NCI-H2081 treated with DMSO at 0.1 percent for 48 hours (cell line): ENCODE results near the gene SHFL.

Source experiments
- DNase-seq: peaks from one replicate; lab custom pipeline; 2025; lab: John Stamatoyannopoulos, UW

SHFL gene

DNA sequence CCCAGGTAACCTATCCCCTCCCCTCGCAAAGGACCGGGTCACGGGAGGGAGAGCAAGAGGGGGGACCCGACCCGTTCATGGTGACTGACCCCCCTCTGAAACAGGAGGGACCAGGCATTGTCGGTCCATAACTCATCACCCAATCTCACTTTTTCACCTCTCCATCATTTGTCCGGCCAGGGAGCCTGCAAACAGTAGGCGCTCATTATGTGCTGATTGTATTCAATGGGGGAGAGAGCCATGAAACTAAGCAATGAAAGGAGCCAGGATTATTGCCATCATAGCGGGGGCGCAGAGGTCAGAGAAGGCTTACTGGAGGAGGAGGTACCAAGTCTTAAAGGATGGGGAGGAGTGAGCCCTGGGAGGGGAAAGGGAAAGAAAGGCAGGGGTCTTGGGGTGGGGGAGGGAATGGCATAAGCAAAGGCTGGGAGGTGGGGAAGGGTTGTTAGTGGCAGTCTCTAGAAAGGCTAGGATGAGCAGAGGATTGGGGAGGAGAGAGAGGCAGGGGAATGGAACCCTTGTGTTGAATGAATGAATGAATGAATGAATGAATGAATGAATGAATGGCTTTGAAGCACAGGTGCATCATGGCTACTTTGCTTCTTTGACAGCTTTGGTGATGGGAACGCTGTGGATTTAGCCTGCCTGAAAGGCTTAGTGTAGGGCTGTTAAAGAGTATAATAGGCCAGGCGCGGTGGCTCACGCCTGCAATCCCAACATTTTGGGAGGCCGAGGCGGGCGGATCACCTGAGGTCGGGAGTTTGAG lies 1.4 kb downstream of the SHFL start:
- no peak for DNase-seq

DNA sequence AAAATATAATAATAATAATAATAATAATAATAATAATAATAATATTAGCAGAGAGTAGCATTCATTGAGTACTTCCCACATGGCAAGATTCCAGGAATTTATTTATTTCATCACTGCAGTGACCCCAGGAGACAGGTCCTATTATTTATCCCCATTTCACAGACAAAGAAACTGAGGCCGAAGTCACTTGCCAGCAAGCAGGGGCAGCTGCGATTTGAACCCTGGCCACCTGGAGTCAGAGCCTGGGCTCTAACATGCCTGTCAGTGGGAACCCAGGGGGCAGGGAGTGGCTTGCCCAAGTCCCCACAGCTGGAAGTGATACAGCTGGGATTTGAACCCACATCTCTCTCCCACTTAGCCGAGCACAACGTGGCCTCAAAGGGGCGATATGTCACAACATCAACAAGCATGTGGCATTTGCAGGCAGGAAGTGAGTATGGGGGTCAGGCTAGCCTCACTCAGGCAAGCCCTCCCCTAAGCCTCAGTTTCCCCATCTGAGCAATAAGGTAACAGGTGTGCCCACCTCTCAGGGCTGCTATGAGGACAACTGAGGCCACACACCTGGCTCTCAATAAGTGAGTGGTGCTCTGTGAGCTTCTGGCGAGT lies 2.9 kb downstream of the SHFL start:
- no peak for DNase-seq

GRCh38 chr19:10089801-10090375 lies 3.8 kb downstream of the SHFL start:
- no peak for DNase-seq

- no peak for DNase-seq
Observed at GRCh38 chr19:10091370-10091687, 5.2 kb downstream of the SHFL start.

- DNase-seq = no peak
Observed at GRCh38 chr19:10091895-10092641, 6.0 kb downstream of the SHFL start.

DNA sequence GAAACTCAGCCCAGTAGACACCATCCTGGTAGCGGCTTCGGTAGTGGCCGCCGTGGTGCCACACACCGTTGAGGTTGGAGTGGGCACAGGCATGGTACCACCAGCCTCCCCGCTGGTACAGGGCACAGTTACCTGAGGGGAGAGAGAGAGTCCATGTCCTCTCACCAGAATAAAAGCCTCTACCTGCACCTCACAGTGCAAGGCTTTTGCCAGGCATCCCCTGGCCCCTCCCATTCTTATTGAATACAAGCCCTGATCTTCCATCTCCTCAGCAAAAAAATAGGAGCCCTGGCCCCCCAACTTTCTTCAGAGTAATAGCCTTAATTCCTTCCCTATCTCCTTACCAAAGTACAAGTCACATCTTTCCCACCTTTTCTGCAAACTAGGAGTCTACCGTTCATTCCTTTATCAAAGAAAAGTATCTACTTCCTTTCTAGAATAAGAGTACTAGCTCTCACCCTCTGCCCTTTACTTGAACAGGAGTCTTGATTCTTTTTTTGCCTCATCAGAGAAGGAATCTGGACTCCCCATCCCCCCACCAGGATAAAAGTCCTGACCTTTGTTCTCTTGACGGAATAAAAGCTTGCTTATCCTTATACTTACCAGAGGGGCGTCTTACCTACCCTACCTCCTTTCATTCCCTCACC lies 6.7 kb downstream of the SHFL start:
- DNase-seq = no peak

GRCh38 chr19:10093295-10094186 lies 7.4 kb downstream of the SHFL start:
- no peak for DNase-seq

DNA sequence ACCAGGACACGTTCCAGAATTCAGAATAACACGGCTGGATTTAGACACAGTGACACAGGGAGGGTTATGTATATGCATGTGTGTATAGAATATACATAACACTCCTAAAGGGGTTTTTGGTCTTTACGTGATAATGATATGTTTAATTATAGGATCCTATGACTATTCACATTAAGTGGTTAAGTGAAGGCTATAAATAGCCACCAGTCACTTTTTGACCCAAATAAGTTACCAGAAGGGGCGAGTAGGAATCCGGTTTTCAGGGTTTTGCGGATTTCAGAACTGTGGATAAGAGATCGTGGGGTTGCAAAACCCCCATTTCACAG lies 9.5 kb downstream of the SHFL start:
- no peak for DNase-seq

DNA sequence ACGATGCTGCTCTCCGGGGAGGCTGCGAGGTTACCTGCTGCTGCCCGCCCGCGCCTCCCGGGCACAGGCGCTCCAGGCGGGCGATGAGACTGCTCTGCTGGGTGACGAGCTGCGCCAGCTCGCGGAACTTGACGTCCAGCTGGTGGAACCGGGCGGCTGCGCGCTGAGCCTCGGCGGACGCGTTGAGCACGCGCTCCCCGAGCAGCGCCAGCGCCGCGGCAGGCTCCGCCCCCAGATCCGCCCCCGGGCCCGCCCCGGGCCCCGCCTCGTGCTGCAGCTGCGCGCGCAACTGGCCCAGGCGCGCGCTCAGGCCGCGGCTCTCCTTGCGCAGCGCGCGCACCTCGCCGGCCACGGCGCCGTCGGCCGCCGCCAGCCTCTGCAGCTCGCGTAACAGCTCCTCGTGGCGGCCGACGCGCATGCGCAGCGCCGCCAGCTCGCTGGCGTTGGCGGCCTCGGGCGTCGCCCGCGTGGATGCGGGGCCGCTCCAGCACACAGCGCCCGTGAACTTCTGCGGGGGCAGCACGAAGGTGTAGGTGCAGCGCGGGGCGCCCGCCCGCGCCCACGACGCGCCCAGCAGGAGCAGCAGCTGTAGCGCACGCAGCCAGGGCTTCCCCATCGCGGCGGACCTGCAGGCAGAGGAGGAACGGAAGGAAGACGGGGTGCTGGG lies 10.0 kb downstream of the SHFL start:
- DNase-seq = peak; percentile 51

DNA sequence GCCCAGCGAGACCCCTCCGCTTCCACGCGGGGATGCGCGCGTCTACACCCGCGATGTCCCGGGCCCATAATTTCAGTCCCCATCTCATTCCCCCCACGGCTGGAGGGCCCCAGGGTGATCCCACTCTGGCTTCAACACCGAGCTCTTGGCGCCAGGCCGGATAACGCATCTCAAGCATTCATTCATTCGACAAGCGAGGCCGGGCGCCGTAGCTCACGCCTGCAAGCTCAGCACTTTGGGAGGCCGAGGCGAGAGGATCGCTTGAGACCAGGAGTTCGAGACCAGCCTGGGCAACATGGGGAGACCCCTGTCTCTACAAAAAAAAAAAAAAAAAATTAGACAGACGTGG lies 10.5 kb downstream of the SHFL start:
- DNase-seq = no peak

DNA sequence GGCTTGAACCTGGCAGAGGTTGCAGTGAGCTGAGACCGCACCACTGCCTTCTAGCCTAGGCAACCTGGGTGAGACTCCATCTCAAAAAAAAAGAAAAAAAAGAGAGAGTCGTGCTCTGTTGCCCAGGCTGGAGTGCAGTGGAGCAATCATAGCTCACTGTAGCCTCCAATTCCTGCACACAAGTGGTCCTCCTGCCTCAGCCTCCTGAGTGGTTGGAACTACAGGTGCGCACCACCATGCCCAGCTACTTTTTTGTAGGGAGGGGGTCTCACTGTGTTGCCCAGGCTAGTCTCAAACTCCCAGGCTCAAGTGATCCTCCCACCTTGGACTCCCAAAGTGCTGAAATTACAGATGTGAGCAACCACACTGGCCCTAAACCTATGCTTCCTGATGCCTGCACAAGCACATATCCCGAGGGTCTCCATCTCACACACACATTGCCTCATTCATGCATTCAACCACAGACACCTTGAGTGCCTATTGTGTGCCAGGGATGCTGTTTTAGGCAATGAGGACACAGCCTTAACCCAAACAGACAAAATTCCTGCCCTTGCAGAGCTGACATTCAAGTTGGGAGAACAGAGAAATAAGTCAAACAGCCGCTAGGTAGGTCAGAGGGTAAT lies 14.2 kb downstream of the SHFL start:
- no peak for DNase-seq

DNA sequence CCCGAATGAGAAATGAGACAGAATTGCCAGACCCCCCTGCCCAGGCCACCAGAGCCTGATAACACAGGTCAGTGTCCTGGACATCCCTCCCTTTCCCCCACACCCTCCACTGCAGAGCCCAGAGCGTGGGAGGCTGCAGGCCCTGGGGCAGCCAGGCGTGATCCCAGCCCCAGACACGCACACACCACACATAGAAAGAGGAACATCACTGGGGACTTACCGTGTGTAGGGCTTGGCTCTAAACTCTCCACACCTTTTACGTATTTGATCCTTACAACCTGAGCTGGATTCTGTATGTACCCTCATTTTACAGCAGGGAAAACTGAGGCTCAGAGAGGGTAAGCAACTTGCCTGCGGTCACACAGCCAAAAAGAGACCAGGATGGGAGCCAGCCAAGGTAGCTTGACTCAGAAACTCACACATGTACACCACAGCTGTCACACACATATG lies 16.7 kb downstream of the SHFL start:
- DNase-seq = no peak

DNA sequence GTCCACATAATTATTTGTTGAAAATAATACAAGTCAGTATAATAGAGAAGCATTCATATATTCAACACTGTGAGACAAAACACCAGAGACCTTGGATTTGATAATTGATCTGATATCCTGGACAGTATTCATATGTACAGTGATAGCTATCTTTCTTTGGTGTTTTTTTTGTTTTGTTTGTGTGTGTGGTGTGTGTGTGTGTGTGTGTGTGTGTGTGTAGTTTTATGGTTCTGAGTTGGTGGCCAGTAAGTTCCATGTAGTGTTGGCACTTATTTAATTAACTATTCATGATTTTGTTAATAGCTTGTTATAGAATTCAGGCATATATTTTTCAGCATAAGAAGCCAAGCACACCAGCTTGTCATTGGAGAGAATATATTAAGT lies 18.0 kb downstream of the SHFL start:
- no peak for DNase-seq

DNA sequence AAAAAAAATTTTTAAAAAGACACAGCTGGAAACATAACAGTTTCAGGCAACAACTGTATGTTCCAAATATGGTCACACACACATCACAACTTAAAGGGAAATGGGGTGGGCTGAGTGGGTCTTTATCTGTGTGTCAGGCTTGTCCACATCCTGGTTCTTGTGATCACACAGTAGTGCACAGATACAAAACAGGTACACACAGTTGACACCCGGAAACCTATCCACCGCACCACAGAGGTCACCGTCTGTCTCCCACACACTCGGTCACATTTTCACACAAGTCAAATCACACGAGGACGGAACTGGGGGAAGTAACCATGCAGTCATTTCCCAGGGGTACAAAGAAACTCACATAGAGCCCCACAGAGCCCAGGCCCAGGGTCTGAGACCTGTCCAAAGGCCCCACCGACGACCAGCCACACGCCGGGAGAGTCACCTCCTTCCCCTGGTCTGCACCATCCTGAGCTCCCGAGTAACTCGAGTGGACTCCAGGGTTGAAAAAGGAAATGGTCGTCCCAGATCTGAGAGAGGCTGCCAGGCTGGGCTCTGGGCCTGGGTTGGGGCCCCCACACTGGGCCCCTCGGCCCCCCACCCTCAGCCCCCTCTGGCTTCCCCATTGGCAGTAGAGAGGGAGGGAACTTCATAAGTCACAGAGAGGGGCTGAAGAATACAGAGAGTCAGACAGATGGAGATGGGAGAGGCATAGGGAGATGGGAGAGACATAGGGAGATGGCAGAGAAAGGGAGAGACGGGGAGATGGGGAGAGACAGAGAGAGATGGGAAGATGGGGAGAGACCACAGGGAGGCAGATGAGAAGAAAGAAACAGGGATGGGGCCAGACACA lies 18.8 kb downstream of the SHFL start:
- DNase-seq = no peak

- no peak for DNase-seq
Observed at GRCh38 chr19:10105509-10106099, 19.5 kb downstream of the SHFL start.

GRCh38 chr19:10106100-10106936 lies 20.2 kb downstream of the SHFL start, which contains the start of gene PPAN:
TSS of gene PPAN (plus strand) at chr19:10106362. CDS start at chr19:10106395, 33 bp downstream.
- DNase-seq = peak; percentile 93

- DNase-seq = no peak
Observed at GRCh38 chr19:10107254-10107653, 21.1 kb downstream of the SHFL start.

DNA sequence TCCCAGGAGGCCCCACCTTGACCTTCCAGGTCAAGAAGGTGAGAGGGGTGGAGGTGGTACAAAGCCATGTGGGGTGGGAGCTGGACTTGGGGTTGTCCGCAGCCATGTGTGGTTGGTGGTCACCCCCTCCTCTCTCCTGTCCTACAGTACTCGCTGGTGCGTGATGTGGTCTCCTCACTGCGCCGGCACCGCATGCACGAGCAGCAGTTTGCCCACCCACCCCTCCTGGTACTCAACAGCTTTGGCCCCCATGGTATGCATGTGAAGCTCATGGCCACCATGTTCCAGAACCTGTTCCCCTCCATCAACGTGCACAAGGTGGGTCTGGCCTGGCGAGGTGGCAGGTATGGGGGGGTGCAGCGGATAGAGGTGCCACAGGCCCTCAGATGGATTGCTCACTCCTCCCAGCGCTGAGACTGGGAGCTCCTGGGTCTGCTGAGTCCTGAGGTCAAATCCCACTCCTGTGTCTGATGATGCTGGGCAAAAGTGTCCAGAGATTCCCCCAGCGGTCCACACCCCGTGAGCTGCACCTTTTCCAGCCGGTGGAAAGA lies 21.8 kb downstream of the SHFL start:
- DNase-seq = no peak
